ENCODE data around the gene PHACTR3.

PHACTR3 gene

DNA sequence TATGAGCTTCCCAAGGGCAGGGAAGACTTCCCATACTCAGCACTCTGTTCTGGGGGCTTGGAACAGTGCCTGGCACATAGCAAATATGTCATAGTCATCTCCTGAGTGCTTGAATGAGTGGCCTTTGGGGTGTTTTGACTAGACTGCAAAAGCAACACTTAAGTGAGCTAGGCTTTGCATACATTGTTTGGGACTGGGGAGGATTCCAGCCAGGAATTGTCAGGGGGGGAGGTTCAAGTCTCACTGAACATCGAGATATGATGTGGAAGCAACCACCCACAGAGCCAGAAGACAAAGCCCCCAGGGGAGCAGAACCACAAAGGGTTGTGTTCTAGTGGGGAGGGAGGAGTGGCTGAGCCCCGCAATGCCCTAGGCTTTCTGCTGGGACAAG lies 230.7 kb downstream of the PHACTR3 start:
- Histone ChIP-seq H3K4me2 (ENCODE audit: low read length, poor library complexity, severe bottlenecking) (no peak overlapping the region), H3K9me3 (ENCODE audit: control insufficient read depth, low read length) (no peaks in the 10 kb centered on the region), H2AFZ (ENCODE audit: low read depth, low read length) (no peak overlapping the region), H3K79me1 (replicated peaks; ENCODE audit: low read length, poor library complexity, severe bottlenecking) (no peaks in the 10 kb centered on the region), H2AK5ac (ENCODE audit: low read length, severe bottlenecking) (no peak overlapping the region), H4K8ac (ENCODE audit: low read length) (no peak overlapping the region), H2BK5ac (ENCODE audit: low read depth, low read length, poor library complexity, severe bottlenecking) (no peak overlapping the region), H3K36me3 (ENCODE audit: control insufficient read depth in 1 of 2, insufficient read depth in 2 of 2, low read depth in 1 of 2, low read length in 2 of 2) (no peaks in the 10 kb centered on the region), H3K4ac (ENCODE audit: low read depth in 1 of 2, low read length in 2 of 2) (no peak overlapping the region), H2BK120ac (ENCODE audit: low read depth, low read length) (no peak overlapping the region), H2BK12ac (ENCODE audit: low read length in 2 of 2) (no peak overlapping the region), H3K14ac (ENCODE audit: low read length in 2 of 2) (no peak overlapping the region), H3K27ac (ENCODE audit: low read length, poor library complexity, severe bottlenecking) (no peak overlapping the region), H3K23ac (ENCODE audit: low read length in 2 of 2) (no peak overlapping the region), H3K4me3 (ENCODE audit: insufficient read depth in 1 of 2, low read depth in 1 of 2, low read length in 2 of 2) (no peak overlapping the region), H2BK15ac (ENCODE audit: low read depth, poor library complexity, severe bottlenecking) (no peak overlapping the region), H3K9ac (ENCODE audit: low read length) (no peak overlapping the region), H3K27me3 (ENCODE audit: control insufficient read depth in 1 of 2, insufficient read depth in 1 of 2, low read length in 2 of 2) (peaks cover 12 to 88% of the 10 kb centered on the region in 2 experiments), H3K4me1 (ENCODE audit: control insufficient read depth, insufficient read depth, low read depth, low read length) (peaks cover 3% of the 10 kb centered on the region), H4K91ac (ENCODE audit: low read length) (no peak overlapping the region), H3K18ac (ENCODE audit: low read depth in 1 of 2, low read length in 2 of 2) (no peak overlapping the region)
- 60% methylated on average over 2 of the region's 2 CpGs for WGBS
- no peak for DNase-seq

DNA sequence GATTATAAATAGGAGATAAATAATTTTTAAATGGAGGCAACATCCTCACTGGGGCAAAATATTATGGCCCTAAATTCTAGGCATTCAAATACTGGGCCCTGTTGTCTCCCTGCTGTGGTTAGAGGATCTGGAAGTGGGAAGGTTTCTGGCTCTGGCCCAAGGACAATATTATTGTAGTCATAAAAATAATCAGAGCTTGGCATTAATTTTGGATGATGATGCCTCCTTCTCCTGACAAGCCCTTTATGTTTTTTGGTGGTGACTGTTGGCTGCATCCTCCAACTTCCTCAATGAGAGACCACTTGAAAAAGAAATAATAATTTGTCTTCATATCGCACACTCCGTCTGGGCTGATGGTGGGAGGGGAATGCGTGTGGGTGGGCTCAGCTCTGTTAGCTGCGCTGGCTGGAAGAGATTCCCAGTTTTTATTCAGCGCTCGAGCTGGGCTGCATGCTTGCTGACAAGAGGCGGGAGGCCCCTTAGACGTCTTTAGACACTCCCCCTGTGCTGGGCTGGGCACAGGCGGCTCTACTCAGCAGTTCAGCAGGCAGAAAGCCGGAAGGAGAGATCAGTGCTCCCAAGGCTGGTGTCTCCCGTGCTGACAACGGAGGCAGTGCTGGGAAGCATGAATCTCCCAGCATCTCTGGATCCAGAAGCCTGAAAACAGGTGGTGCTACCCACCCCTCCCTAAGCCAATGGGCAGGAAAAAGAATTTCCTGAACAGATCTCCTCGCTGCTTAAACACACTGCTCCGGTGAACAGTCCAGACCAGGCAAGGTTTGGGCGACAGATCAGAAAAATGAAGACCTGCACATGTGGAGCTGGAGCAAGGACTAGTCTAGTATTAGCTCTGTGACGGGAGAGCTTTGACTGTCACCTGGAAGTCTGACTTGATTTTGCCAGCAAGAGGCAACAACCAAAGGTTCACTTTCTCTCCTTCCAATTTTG lies 231.4 kb downstream of the PHACTR3 start:
- H3K14ac ChIP-seq (ENCODE audit: low read length in 2 of 2) = no peak overlapping the region
- WGBS = 78% methylated on average over 16 of the region's 16 CpGs
- H4K8ac ChIP-seq (ENCODE audit: low read length) = no peak overlapping the region
- no peaks in the 10 kb centered on the region for H3K36me3 ChIP-seq (ENCODE audit: control insufficient read depth in 1 of 2, insufficient read depth in 2 of 2, low read depth in 1 of 2, low read length in 2 of 2)
- H3K4me1 ChIP-seq (ENCODE audit: control insufficient read depth, insufficient read depth, low read depth, low read length) = peaks cover 3% of the 10 kb centered on the region
- H3K79me1 ChIP-seq (replicated peaks; ENCODE audit: low read length, poor library complexity, severe bottlenecking) = no peaks in the 10 kb centered on the region
- H2AFZ ChIP-seq (ENCODE audit: low read depth, low read length) = no peak overlapping the region
- H2BK12ac ChIP-seq (ENCODE audit: low read length in 2 of 2) = no peak overlapping the region
- no peak overlapping the region for H3K27ac ChIP-seq (ENCODE audit: low read length, poor library complexity, severe bottlenecking)
- no peak overlapping the region for H2AK5ac ChIP-seq (ENCODE audit: low read length, severe bottlenecking)
- no peaks in the 10 kb centered on the region for H3K9me3 ChIP-seq (ENCODE audit: control insufficient read depth, low read length)
- H3K4ac ChIP-seq (ENCODE audit: low read depth in 1 of 2, low read length in 2 of 2) = no peak overlapping the region
- peak overlapping the region; percentile 26 for H3K9ac ChIP-seq (ENCODE audit: low read length)
- H2BK5ac ChIP-seq (ENCODE audit: low read depth, low read length, poor library complexity, severe bottlenecking) = no peak overlapping the region
- H3K4me2 ChIP-seq (ENCODE audit: low read length, poor library complexity, severe bottlenecking) = peak overlapping the region; percentile 25
- peaks cover 12 to 88% of the 10 kb centered on the region in 2 experiments for H3K27me3 ChIP-seq (ENCODE audit: control insufficient read depth in 1 of 2, insufficient read depth in 1 of 2, low read length in 2 of 2)
- no peak overlapping the region for H3K18ac ChIP-seq (ENCODE audit: low read depth in 1 of 2, low read length in 2 of 2)
- H3K4me3 ChIP-seq (ENCODE audit: insufficient read depth in 1 of 2, low read depth in 1 of 2, low read length in 2 of 2) = peak overlapping the region in 1 of 2 experiments; percentile 64
- H2BK120ac ChIP-seq (ENCODE audit: low read depth, low read length) = no peak overlapping the region
- no peak overlapping the region for H4K91ac ChIP-seq (ENCODE audit: low read length)
- no peak overlapping the region for H3K23ac ChIP-seq (ENCODE audit: low read length in 2 of 2)
- DNase-seq = no peak
- no peak overlapping the region for H2BK15ac ChIP-seq (ENCODE audit: low read depth, poor library complexity, severe bottlenecking)

DNA sequence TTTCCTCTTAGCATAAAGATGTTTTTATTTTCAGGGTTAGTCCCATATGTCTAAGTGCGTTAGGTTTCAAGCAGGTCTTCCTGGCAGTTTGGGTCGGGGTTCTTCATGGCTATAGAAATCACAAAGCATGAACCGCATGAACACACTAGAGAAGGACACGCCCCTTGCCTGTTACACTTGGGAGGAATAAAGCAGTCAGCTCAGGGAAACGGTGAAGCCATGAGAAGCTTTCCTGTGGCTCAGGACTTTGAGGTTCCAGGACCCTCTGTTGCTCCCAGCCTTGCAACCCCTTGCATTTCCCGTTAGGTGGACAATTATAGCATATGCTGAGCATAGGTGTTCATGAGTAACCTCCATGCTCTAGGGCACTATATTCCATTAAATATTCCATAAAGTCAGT lies 232.4 kb downstream of the PHACTR3 start:
- Histone ChIP-seq H2AK5ac (ENCODE audit: low read length, severe bottlenecking) (no peak overlapping the region), H3K79me1 (replicated peaks; ENCODE audit: low read length, poor library complexity, severe bottlenecking) (no peaks in the 10 kb centered on the region)
- 66% methylated on average over 5 of the region's 6 CpGs for WGBS

DNA sequence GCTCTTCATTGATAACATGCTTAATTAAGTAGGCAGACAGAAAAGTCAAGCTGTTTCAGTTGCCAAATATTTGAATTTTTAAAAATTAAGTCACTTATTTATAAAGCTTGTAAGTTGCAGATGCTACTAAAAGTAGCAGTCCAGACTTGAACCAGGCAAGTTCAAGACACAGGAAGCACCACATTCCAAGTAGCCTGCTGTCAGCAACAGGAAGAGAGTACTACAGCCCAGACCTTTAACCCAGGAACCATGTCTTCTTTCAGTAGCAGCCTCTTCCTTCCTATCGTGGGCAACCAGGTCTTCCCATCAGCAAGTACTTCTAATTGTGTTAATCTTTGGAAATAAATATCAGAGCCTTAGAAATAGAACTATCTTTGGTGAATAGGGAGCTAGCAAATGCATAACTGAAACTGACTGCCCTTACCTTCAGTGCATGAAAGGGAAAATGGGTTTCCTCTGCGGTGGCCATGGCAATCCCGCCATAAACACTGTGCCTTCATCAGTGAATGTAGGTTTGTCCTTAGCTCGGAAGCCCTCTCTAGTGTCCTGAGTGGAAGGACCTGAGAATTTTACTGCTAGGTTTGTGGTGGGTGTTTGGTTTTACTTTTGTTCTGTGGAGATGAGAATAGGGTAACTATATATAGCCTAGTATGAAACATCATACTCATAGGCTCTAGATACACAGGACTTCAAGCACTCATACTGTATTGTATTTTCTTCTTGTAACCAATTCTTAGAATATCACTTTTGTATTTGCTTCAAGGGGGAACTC lies 233.5 kb downstream of the PHACTR3 start:
- Histone ChIP-seq H2BK12ac (ENCODE audit: low read length in 2 of 2) (no peak overlapping the region), H3K4me2 (ENCODE audit: low read length, poor library complexity, severe bottlenecking) (no peak overlapping the region), H3K4me3 (ENCODE audit: insufficient read depth in 1 of 2, low read depth in 1 of 2, low read length in 2 of 2) (no peak overlapping the region), H3K18ac (ENCODE audit: low read depth in 1 of 2, low read length in 2 of 2) (no peak overlapping the region), H2BK15ac (ENCODE audit: low read depth, poor library complexity, severe bottlenecking) (no peak overlapping the region), H3K23ac (ENCODE audit: low read length in 2 of 2) (no peak overlapping the region), H3K27me3 (ENCODE audit: control insufficient read depth in 1 of 2, insufficient read depth in 1 of 2, low read length in 2 of 2) (peaks cover 15 to 88% of the 10 kb centered on the region in 2 experiments), H2AK5ac (ENCODE audit: low read length, severe bottlenecking) (no peak overlapping the region), H3K14ac (ENCODE audit: low read length in 2 of 2) (no peak overlapping the region), H2BK5ac (ENCODE audit: low read depth, low read length, poor library complexity, severe bottlenecking) (no peak overlapping the region), H3K79me1 (replicated peaks; ENCODE audit: low read length, poor library complexity, severe bottlenecking) (no peaks in the 10 kb centered on the region), H3K4ac (ENCODE audit: low read depth in 1 of 2, low read length in 2 of 2) (no peak overlapping the region), H4K91ac (ENCODE audit: low read length) (no peak overlapping the region), H3K27ac (ENCODE audit: low read length, poor library complexity, severe bottlenecking) (no peak overlapping the region), H4K8ac (ENCODE audit: low read length) (no peak overlapping the region), H3K9me3 (ENCODE audit: control insufficient read depth, low read length) (no peaks in the 10 kb centered on the region), H3K4me1 (ENCODE audit: control insufficient read depth, insufficient read depth, low read depth, low read length) (peaks cover 3% of the 10 kb centered on the region), H3K9ac (ENCODE audit: low read length) (no peak overlapping the region), H2BK120ac (ENCODE audit: low read depth, low read length) (no peak overlapping the region), H2AFZ (ENCODE audit: low read depth, low read length) (no peak overlapping the region), H3K36me3 (ENCODE audit: control insufficient read depth in 1 of 2, insufficient read depth in 2 of 2, low read depth in 1 of 2, low read length in 2 of 2) (no peaks in the 10 kb centered on the region)
- no peak for DNase-seq
- 70% methylated on average over 3 of the region's 4 CpGs for WGBS

More for the DNA sequence above, 232.4 kb downstream of the PHACTR3 start:
- no peak overlapping the region for H3K4me2 ChIP-seq (ENCODE audit: low read length, poor library complexity, severe bottlenecking)
- no peak overlapping the region for H3K27ac ChIP-seq (ENCODE audit: low read length, poor library complexity, severe bottlenecking)
- DNase-seq = no peak
- no peak overlapping the region for H4K91ac ChIP-seq (ENCODE audit: low read length)
- no peak overlapping the region for H2BK12ac ChIP-seq (ENCODE audit: low read length in 2 of 2)
- no peak overlapping the region for H3K4ac ChIP-seq (ENCODE audit: low read depth in 1 of 2, low read length in 2 of 2)
- H3K9ac ChIP-seq (ENCODE audit: low read length) = no peak overlapping the region
- peaks cover 3% of the 10 kb centered on the region for H3K4me1 ChIP-seq (ENCODE audit: control insufficient read depth, insufficient read depth, low read depth, low read length)
- no peak overlapping the region for H3K4me3 ChIP-seq (ENCODE audit: insufficient read depth in 1 of 2, low read depth in 1 of 2, low read length in 2 of 2)
- no peak overlapping the region for H2BK120ac ChIP-seq (ENCODE audit: low read depth, low read length)
- H2BK15ac ChIP-seq (ENCODE audit: low read depth, poor library complexity, severe bottlenecking) = no peak overlapping the region
- H3K27me3 ChIP-seq (ENCODE audit: control insufficient read depth in 1 of 2, insufficient read depth in 1 of 2, low read length in 2 of 2) = peaks cover 15 to 90% of the 10 kb centered on the region in 2 experiments
- no peak overlapping the region for H4K8ac ChIP-seq (ENCODE audit: low read length)
- no peak overlapping the region for H3K23ac ChIP-seq (ENCODE audit: low read length in 2 of 2)
- H3K9me3 ChIP-seq (ENCODE audit: control insufficient read depth, low read length) = no peaks in the 10 kb centered on the region
- H3K36me3 ChIP-seq (ENCODE audit: control insufficient read depth in 1 of 2, insufficient read depth in 2 of 2, low read depth in 1 of 2, low read length in 2 of 2) = no peaks in the 10 kb centered on the region
- H2AFZ ChIP-seq (ENCODE audit: low read depth, low read length) = no peak overlapping the region
- no peak overlapping the region for H3K18ac ChIP-seq (ENCODE audit: low read depth in 1 of 2, low read length in 2 of 2)
- no peak overlapping the region for H3K14ac ChIP-seq (ENCODE audit: low read length in 2 of 2)
- no peak overlapping the region for H2BK5ac ChIP-seq (ENCODE audit: low read depth, low read length, poor library complexity, severe bottlenecking)
